OCI-LY1 (cell line): ENCODE results near the gene STEAP2.

Source experiments
- H2AFZ ChIP-seq: fragments of 200-600 bp; sonication (generic), shearing (Covaris generic); 2 replicates; pipeline ENCODE4 v1.6.0; 2014; ENCODE audit warnings: antibody characterized with exemption, mild to moderate bottlenecking, low read length
- H3F3A ChIP-seq: fragments of 200-600 bp; sonication (generic), shearing (Covaris generic); 2 replicates; pipeline ENCODE4 v1.6.0; 2014; ENCODE audit warnings: mild to moderate bottlenecking, antibody characterized with exemption, low read length, moderate library complexity; ENCODE audit not compliant: insufficient read depth
- H3K27ac ChIP-seq: fragments of 200-600 bp; sonication (generic); 2 replicates; pipeline ENCODE4 v1.5.1; 2014; ENCODE audit warnings: low read length, mixed run types, mild to moderate bottlenecking, low read depth; ENCODE audit not compliant: poor library complexity, severe bottlenecking
- H3K27me3 ChIP-seq: fragments of 200-600 bp; sonication (generic); 2 replicates; pipeline ENCODE4 v1.6.0; 2014; ENCODE audit warnings: antibody characterized with exemption, mild to moderate bottlenecking, low read length, moderate library complexity; ENCODE audit not compliant: insufficient read depth
- H3K36me3 ChIP-seq: fragments of 200-600 bp; sonication (generic); 2 replicates; pipeline ENCODE4 v1.6.1; 2014; ENCODE audit warnings: mild to moderate bottlenecking, antibody characterized with exemption, low read length, moderate library complexity, mixed read lengths; ENCODE audit not compliant: insufficient read depth
- H3K4me1 ChIP-seq: fragments of 200-600 bp; sonication (generic); 2 replicates; pipeline ENCODE4 v1.5.1; 2014; ENCODE audit warnings: mild to moderate bottlenecking, low read length, moderate library complexity; ENCODE audit not compliant: insufficient read depth, severe bottlenecking
- H3K4me2 ChIP-seq: fragments of 200-600 bp; sonication (generic), shearing (Covaris generic); 2 replicates; pipeline ENCODE4 v1.6.1; 2014; ENCODE audit warnings: low read length
- H3K4me3 ChIP-seq: fragments of 200-600 bp; sonication (generic); 2 replicates; pipeline ENCODE4 v1.5.1; 2014; ENCODE audit warnings: low read length, low read depth, mild to moderate bottlenecking, mixed read lengths; ENCODE audit not compliant: poor library complexity, severe bottlenecking
- H3K79me2 ChIP-seq: fragments of 200-600 bp; shearing (Covaris generic); 2 replicates; pipeline ENCODE4 v1.6.1; 2016; ENCODE audit warnings: mixed run types, low read length, mixed read lengths; ENCODE audit not compliant: insufficient read depth
- H3K9ac ChIP-seq: fragments of 200-600 bp; sonication (generic), shearing (Covaris generic); 2 replicates; pipeline ENCODE4 v1.6.1; 2014; ENCODE audit warnings: mild to moderate bottlenecking, low read length, mixed read lengths
- H3K9me2 ChIP-seq: fragments of 200-600 bp; sonication (generic), shearing (Covaris generic); 2 replicates; pipeline ENCODE4 v1.6.1; 2014; ENCODE audit warnings: low read depth, mild to moderate bottlenecking, low read length, mixed read lengths
- H3K9me3 ChIP-seq: fragments of 200-600 bp; shearing (Covaris generic); 2 replicates; pipeline ENCODE4 v1.6.1; 2014; ENCODE audit warnings: low read length, mixed read lengths
- H4K20me1 ChIP-seq: fragments of 200-600 bp; sonication (generic), shearing (Covaris generic); 2 replicates; pipeline ENCODE4 v1.6.0; 2016; ENCODE audit warnings: mild to moderate bottlenecking, low read length; ENCODE audit not compliant: insufficient read depth
- CTCF ChIP-seq: fragments of 200-600 bp; sonication (generic), shearing (Covaris generic); IDR thresholded peaks from 2 replicates; pipeline ENCODE4 v1.5.1; 2017; ENCODE audit warnings: mild to moderate bottlenecking, antibody characterized with exemption, low read length, moderate library complexity, mixed read lengths
- EZH2 ChIP-seq: fragments of 200-600 bp; sonication (generic), shearing (Covaris generic); IDR thresholded peaks from 2 replicates; pipeline ENCODE4 v1.8.0; 2017; ENCODE audit warnings: borderline replicate concordance, mixed run types, mild to moderate bottlenecking, antibody characterized with exemption, low read length, moderate library complexity, mixed read lengths

The STEAP2 gene

GRCh38 chr7:90201500-90202195 lies 9.9 kb upstream of the STEAP2 start:
- H2AFZ ChIP-seq = no peak overlapping the region
- no peaks in the 10 kb centered on the region for H3K9me3 ChIP-seq
- no peaks in the 10 kb centered on the region for H3K4me1 ChIP-seq
- no peaks in the 10 kb centered on the region for H3K36me3 ChIP-seq
- TF ChIP-seq EZH2 (no peak), CTCF (no peak)
- H3F3A ChIP-seq = no peaks in the 10 kb centered on the region
- H3K9ac ChIP-seq = no peak overlapping the region
- no peaks in the 10 kb centered on the region for H3K9me2 ChIP-seq
- H3K4me3 ChIP-seq = no peak overlapping the region
- no peak overlapping the region for H3K4me2 ChIP-seq
- no peak overlapping the region for H3K27ac ChIP-seq
- H3K27me3 ChIP-seq = no peaks in the 10 kb centered on the region
- no peaks in the 10 kb centered on the region for H3K79me2 ChIP-seq
- no peaks in the 10 kb centered on the region for H4K20me1 ChIP-seq

- Histone ChIP-seq H4K20me1 (no peaks in the 10 kb centered on the region), H3K27ac (no peak overlapping the region), H3K79me2 (no peaks in the 10 kb centered on the region), H3K4me2 (no peak overlapping the region), H3K9me3 (no peaks in the 10 kb centered on the region), H2AFZ (no peak overlapping the region), H3K9me2 (no peaks in the 10 kb centered on the region; the same call in 1 of the 2 replicates), H3K4me1 (no peaks in the 10 kb centered on the region), H3K27me3 (no peaks in the 10 kb centered on the region), H3K4me3 (no peak overlapping the region), H3K36me3 (no peaks in the 10 kb centered on the region), H3K9ac (no peak overlapping the region), H3F3A (no peaks in the 10 kb centered on the region)
- no peak for TF ChIP-seq CTCF
- no peak for TF ChIP-seq EZH2
Observed at GRCh38 chr7:90207956-90208355, 3.6 kb upstream of the STEAP2 start.

GRCh38 chr7:90209776-90210175 lies 1.8 kb upstream of the STEAP2 start:
- Histone ChIP-seq H3K9me2 (no peaks in the 10 kb centered on the region; the same call in 1 of the 2 replicates), H3K27ac (no peak overlapping the region), H2AFZ (no peak overlapping the region), H3K27me3 (no peaks in the 10 kb centered on the region), H4K20me1 (no peaks in the 10 kb centered on the region), H3K4me2 (no peak overlapping the region), H3K9me3 (no peaks in the 10 kb centered on the region), H3K4me3 (no peak overlapping the region), H3F3A (no peaks in the 10 kb centered on the region), H3K79me2 (no peaks in the 10 kb centered on the region), H3K9ac (no peak overlapping the region), H3K4me1 (no peaks in the 10 kb centered on the region), H3K36me3 (no peaks in the 10 kb centered on the region)
- TF ChIP-seq CTCF = no peak
- TF ChIP-seq EZH2 = no peak
